Superior temporal gyrus (tissue), 1 donor: ENCODE results near the gene TMEM59L.
"Not testable (repeated sequence)": the region's sequence is repeated elsewhere in the genome, so short reads cannot be mapped to it uniquely, and the experiment has no call there.

Experiments used
- DNase-seq: peaks from one replicate; pipeline ENCODE4 v3.0.0-alpha.2; 2016; ENCODE audit errors: extremely low spot score

TMEM59L gene

DNA sequence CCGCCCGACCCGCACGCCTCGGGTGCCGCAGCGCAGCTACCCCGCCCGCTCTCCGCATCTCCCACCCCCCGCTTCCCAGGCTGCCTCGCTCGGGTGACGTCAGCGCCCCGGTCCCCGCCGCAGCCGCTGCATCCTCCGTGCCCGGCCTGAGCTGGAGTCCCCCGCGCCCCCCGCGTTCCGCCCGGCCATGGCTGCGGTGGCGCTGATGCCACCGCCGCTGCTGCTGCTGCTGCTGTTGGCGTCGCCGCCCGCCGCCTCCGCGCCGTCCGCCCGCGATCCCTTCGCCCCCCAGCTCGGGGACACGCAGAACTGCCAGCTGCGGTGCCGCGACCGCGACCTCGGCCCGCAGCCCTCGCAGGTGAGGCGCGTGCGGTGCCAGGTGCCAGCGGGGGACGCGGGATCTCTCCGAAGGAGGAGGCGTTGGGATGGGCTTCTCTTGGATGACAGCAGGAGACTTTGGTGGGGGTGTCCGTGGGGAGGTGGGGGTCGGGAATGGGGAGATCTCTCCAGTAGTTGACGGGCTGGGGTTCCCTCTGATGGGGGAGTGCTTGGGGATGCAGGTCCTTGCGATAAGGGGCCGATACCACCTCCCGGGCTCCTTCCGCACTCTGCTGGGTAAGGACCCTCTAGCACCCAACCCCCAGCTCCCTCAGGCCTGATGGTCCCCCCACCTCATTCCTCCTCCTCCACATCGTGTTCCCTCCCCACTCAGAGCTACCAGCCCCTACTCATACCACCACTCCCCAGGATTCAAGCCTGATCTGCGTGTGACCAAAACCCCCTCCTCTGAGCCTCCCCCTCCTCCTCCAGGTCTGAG lies at the start of gene TMEM59L:
TSS of gene TMEM59L (plus strand) at position 99 of the 817 bp plus-strand sequence. CDS start at position 188, 89 bp downstream.
- no peak for DNase-seq

- no peak for DNase-seq
Measured at GRCh38 chr19:18566953-18567352, 45.7 kb upstream of the TMEM59L start.

GRCh38 chr19:18568367-18568766 lies 44.3 kb upstream of the TMEM59L start:
- no peak for DNase-seq

DNA sequence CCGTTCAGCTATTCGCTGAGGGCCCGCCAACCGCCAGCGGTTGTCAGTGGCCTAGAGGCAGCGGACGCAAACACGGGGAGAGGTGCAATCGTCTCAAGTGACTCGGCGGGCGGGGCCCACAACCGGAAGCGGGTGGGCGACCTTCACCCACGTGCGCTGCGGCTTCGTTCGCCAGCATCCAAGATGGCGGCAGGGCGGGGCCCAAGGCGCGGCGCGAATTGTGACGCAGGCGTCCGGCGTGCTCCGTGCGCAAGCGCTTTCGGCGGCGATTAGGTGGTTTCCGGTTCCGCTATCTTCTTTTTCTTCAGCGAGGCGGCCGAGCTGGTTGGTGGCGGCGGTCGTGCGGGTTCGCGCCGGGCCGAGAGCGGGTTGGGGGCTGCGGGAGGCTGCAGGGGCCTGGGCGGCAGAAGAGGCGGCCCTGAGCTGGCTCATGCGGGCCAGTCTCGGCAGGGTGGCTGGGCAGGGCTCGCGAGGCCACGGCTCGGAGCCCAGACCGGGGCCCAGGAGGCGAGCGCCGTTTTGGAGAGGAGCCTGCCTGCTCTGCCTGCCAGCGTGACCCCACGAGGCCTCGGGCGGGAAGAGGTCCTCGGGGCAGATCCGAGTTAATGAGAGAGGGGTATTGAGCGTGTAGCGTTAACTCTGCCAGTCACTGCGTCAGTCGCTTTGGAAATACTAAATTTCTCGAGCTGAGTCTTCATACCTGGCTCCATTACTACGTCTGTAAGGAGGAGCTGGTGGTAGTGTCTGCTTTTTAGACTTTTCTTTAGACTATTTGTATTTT lies 40.9 kb upstream of the TMEM59L start, which contains the start of gene UBA52:
TSS of gene UBA52 (plus strand) at position 294 of the 781 bp plus-strand sequence. CDS start 1,444 bp downstream, outside the sequence.
- peak; percentile 97 for DNase-seq

- no peak for DNase-seq
Measured at GRCh38 chr19:18574691-18575291, 37.9 kb upstream of the TMEM59L start.

GRCh38 chr19:18576383-18576782 lies 36.3 kb upstream of the TMEM59L start:
- DNase-seq = no peak

DNA sequence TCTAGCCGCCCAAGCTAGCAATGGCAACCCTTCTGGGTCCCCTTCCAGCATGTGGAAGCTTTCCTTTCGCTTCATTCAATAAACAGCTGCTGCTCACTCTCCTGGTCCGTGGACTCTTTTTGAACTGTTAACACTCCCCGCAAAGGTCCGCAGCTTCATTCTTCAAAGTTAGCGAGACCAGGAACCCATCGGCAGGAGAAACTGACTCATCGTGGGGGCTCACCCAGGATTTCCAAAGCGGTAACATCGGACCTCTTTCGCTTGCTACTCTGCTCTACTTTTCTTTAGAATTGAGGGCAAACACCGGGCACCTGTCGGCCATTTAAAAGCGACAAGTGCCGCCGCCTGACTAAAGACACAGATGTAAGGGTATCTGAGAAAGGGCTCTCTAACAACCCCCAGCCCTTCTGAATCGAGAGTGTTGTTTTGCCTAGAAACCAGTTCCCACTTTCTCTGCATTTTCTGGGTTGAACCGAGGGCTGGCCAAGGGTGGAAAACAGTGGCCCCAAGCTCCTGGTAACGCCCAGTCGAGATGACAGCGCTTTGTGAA lies 35.2 kb upstream of the TMEM59L start:
- no peak for DNase-seq

DNA sequence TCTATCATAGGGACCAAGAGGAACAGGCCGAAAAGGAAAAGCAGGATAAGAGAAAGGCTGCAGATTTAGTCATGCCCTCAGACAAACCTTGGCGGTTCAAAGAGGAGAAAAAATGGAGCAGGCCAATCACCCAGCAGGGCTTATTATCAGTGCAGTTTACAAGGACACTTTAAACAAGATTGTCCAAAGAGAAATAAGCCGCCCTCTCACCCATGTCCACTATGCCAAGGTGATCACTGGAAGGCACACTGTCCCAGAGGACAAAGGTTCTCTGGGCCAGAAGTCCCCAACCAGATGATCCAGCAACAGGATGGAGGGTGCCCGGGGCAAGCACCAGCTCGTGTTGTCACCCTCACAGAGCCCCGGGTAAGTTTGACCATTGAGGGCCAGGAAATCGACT lies 32.4 kb upstream of the TMEM59L start:
- no peak for DNase-seq

DNA sequence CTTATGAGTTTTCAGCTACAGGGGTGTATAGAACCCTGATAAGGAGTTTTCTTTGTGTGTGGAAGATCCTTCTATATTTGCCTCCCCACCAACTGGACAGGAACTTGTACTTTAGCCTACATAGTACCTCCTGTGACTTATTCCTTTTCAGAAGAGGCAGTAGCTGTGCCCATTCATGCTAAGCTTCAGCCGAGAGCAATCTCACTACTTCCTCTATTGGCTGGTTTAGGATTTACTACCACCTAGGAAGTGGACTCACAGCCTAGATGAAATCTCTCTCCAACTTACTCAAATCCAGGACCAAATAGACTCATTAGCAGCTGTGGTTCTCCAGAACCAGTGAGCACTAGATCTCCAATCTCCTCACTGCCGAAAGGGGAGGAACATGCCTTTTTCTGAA lies 26.4 kb upstream of the TMEM59L start:
- DNase-seq = no peak

GRCh38 chr19:18587561-18587960 lies 25.1 kb upstream of the TMEM59L start:
- DNase-seq = no peak

- no peak for DNase-seq
Measured at GRCh38 chr19:18587962-18588610, 24.6 kb upstream of the TMEM59L start.

- DNase-seq = peak; percentile 78
Measured at GRCh38 chr19:18588611-18589379, 23.9 kb upstream of the TMEM59L start, which contains the start of gene REX1BD. Gene REX1BD, plus strand, starts transcription at chr19:18588798. Its CDS starts 4 bp downstream, at chr19:18588802.

GRCh38 chr19:18589380-18590272 lies 23.0 kb upstream of the TMEM59L start:
- no peak for DNase-seq

DNA sequence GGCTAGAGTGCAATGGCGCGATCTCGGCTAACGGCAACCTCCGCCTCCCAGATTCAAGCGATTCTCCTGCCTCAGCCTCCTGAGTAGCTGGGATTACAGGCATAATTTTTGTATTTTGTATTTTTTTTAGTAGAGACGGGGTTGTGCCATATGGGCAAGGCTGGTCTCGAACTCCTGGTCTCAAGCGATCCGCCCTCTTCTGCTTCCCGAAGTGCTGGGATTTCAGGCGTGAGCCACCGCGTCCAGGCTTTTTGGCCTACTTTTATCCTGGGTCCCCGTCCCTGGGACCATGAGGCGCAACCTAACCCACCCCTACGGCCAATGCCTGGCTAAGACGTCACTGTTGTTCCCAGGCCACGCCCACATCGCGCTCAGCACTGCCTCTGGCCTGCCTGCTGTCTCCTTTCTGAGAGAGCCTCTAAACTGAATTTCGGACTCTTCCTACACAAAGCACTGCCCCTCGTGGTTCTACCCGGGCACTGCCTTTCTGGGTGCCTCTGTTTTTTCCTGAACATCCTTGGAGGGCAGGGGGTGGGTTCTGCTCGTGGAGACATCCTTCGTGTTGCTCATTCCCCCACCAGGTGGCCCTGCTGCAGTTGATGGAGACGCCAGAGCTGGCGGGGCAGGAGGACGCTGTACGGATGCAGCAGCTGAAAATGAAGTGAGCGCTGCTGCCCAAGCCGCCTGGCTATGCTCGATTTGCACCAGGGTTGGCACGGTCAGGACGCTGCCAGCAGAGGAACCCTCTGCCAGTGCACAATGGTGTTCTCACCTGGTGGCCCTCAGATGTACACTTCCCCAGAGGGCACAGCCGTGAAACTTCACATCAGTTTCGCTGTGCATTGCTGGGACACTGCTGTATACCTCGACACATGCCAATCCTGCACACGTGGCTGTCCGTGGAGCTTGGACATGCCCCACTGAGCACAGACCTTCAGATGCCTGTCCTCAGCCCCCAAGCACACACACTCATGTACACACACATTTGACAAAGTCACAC lies 22.1 kb upstream of the TMEM59L start:
- DNase-seq = peak; percentile 91

- no peak for DNase-seq
Measured at GRCh38 chr19:18591735-18592385, 20.8 kb upstream of the TMEM59L start.

GRCh38 chr19:18592732-18593131 lies 19.9 kb upstream of the TMEM59L start:
- not testable (repeated sequence) for DNase-seq

DNA sequence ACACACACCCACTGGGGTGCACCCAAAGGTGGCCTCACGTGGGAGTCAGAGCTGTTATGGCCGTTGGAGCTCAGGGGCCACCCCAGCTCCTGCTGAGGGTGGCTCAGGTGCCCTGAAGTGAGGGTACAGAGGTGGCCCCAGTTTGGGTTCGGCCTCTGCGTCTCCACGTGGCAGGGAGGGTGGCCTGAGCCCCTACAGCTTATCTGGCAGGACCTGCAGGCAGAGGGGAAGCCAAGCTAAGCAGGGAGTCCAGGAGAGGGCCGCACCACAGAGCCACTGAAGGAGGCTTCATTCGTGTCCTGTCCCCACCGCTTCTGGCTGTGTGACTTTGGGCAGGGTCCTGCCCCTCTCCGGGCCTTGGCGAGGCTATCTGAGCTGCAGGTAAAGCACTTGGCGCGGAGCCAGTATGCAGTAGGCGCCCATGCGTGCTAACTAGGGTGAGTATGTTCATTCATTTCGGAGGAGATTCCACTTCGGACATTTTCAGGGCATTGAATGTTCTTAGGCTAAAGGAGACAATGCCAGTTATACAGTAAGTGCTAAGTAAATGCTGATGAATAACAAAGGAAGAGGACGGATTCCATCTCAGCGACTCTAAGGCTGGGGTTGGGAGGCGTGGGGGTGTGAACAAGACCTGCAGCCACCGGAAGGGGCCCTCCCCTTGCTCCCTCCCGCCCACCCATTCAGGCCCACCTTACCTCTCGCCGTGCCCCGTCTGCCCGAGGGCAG lies 19.1 kb upstream of the TMEM59L start:
- DNase-seq = no peak
